Small intestine (tissue), 7 donors: ENCODE measurements around the gene RTCA. TPM values are rescaled to one million over a fixed set of nuclear protein-coding genes. Genes with fewer than 3 reads are reported as not detected.

Experiments
- DNase-seq, 2 donors: peaks; one replicate each; pipeline versions ENCODE4 v3.0.0 to v3.0.0-alpha.2; 2013
- FAIRE-seq: peaks from 2 replicates; lab custom pipeline; 2012; peaks lifted over from hg19 to GRCh38; lab: Jason Lieb, UNC
- H3K27ac ChIP-seq, 3 donors: one replicate each; pipeline ENCODE4 v1.5.1; 2013; ENCODE audit warnings: low read length in 2 of 3, mild to moderate bottlenecking in 2 of 3, control low read depth in 1 of 3, inconsistent platforms in 1 of 3, low read depth in 1 of 3, moderate library complexity in 1 of 3
- H3K27me3 ChIP-seq, 3 donors: one replicate each; pipeline ENCODE4 v1.6.1; 2013; ENCODE audit warnings: low read length in 3 of 3, inconsistent platforms in 1 of 3; ENCODE audit not compliant: control insufficient read depth in 3 of 3, insufficient read depth in 3 of 3
- H3K36me3 ChIP-seq, 3 donors: one replicate each; pipeline ENCODE4 v1.6.1; 2013; ENCODE audit warnings: low read length in 3 of 3, inconsistent platforms in 1 of 3, low read depth in 1 of 3, mild to moderate bottlenecking in 1 of 3, moderate library complexity in 1 of 3; ENCODE audit not compliant: control insufficient read depth in 3 of 3, insufficient read depth in 2 of 3
- H3K4me1 ChIP-seq, 3 donors: one replicate each; pipeline ENCODE4 v1.6.1; 2013; ENCODE audit warnings: low read length in 2 of 3, inconsistent platforms in 1 of 3, low read depth in 1 of 3, mild to moderate bottlenecking in 1 of 3, moderate library complexity in 1 of 3; ENCODE audit not compliant: control insufficient read depth in 3 of 3, insufficient read depth in 2 of 3
- H3K4me3 ChIP-seq, 3 donors: one replicate each; pipeline ENCODE4 v1.5.1; 2013; ENCODE audit warnings: low read length in 3 of 3, control low read depth in 1 of 3, inconsistent platforms in 1 of 3, low read depth in 1 of 3, mild to moderate bottlenecking in 1 of 3, moderate library complexity in 1 of 3
- H3K9me3 ChIP-seq, 2 donors: one replicate each; pipeline ENCODE4 v1.6.1; 2013; ENCODE audit warnings: low read depth in 1 of 2, low read length in 1 of 2; ENCODE audit not compliant: control insufficient read depth in 2 of 2, insufficient read depth in 1 of 2
- WGBS, 3 donors: extraction: QIAGEN DNeasy Blood & Tissue Kit; methylation state at CpG; one replicate each; pipeline ENCODE4 v1.1.7; 2013; 5-methylcytosine and 5-hydroxymethylcytosine counted together
- polyA plus RNA-seq, 4 donors: library from polyadenylated mRNA; stranded (reverse) in 3 of 4; unstranded in 1 of 4; fragments of 200-250 nt in 3 of 4; fragments of 120-200 nt in 1 of 4; gene quantifications; one replicate each; pipeline versions ENCODE4 v1.2.1 to v1.2.3, GENCODE V29; 2013
- donor health status: healthy with polysubstance abuse.
- donor health status: control.
- donor health status: control.
- donor health status: Bipolar disorder and iron deficiency.
- donor health status: healthy.

The RTCA gene
- polyA plus RNA-seq, 4 donors = 31.3 to 70.2 (median 46.6) TPM

DNA sequence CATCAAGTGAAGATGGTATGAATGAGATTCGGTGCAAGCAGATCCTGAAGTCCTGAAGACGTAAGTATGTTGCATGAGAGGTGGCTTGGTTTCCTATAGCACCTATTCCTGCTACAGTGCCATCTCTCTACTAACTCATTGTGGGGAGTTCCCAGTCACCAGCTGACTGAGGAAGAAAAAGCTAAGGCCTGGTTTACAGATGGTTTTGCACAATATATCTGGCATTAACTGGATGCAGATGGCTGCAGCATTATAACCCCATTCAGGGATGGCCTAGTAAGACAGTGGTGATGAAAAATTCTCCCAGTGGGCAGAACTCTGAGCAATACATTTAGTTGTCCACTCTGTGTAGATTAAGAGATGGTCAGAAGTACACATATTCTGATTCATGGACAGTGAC, 36.7 kb downstream of the RTCA start:
- Histone ChIP-seq H3K36me3 (no peaks in the 10 kb centered on the region), H3K27ac (no peak overlapping the region), H3K4me3 (no peak overlapping the region), H3K27me3 (no peaks in the 10 kb centered on the region), H3K4me1 (no peaks in the 10 kb centered on the region), H3K9me3 (peaks cover 0 to 3% of the 10 kb centered on the region in 2 donors)
- FAIRE-seq (no peak), DNase-seq (no peak)
- 93 to 98% (median 96%) methylated on average over 2 of the region's 2 CpGs for WGBS, 3 donors

DNA sequence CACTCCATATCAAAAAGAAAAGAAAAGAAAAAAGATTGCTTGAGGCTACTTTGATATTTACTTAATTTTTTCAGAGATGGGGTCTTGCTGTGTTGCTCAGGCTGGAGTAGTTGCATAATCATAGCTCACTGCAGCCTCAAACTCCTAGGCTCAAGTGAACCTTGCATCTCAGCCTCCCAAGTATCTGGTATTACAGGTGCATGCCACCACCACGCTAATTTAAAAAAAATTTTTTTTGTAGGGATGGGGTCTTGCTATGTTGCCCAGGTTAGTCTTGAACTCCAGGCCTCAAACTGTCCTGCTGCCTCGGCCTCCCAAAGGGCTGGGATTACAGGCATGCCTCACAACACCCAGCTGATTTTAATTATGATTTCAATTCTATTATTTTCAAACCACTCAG, 38.2 kb downstream of the RTCA start:
- Histone ChIP-seq H3K27ac (no peak overlapping the region), H3K36me3 (no peaks in the 10 kb centered on the region), H3K4me1 (no peaks in the 10 kb centered on the region), H3K9me3 (peaks cover 0 to 3% of the 10 kb centered on the region in 2 donors), H3K4me3 (no peak overlapping the region), H3K27me3 (no peaks in the 10 kb centered on the region)
- no peak for FAIRE-seq
- DNase-seq = no peak
- 87 to 100% (median 88%) methylated on average over 2 of the region's 2 CpGs for WGBS, 3 donors

DNA sequence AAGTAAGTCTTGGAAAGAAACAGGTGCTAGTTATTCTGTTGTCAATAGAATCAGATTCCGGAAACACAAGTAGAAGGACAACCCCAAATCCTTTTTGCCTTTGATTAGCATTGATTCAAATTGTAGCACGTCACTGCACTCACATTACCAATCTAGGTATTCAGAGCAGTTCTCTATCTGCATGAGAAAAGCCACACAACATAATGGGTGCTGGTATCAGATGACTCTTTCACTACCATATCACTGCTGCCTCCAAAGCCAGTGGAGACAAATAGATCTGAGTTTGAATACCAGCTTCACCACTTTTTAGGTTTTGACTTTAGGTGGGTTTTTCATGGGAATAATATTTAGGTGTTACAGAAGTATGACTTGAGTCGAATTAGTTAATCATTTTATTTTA, 38.9 kb downstream of the RTCA start:
- no peaks in the 10 kb centered on the region for H3K4me1 ChIP-seq
- peaks cover 0 to 3% of the 10 kb centered on the region in 2 donors for H3K9me3 ChIP-seq
- no peak overlapping the region for H3K27ac ChIP-seq
- no peaks in the 10 kb centered on the region for H3K27me3 ChIP-seq
- FAIRE-seq (no peak), DNase-seq (no peak)
- WGBS, 3 donors = 81 to 85% (median 83%) methylated on average over 3 of the region's 3 CpGs
- H3K4me3 ChIP-seq = no peak overlapping the region
- no peaks in the 10 kb centered on the region for H3K36me3 ChIP-seq

DNA sequence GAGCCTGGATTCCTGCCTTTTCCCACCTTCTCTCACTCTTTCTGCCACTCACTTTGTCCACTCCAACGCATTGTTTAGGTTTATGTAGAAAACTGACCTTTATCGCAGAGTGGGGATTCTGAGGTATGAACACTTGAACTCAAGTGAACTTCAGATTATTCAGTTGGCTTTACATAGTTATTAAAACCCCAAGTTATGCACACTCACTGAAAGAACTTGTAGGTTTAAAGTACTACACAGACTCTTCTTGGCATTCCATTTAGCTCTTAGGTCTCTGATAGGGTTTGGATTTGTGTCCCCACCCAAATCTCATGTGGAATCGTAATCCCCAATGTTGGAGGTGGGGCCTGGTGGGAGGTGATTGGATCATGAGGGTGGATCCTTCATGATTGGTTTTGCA, 39.9 kb downstream of the RTCA start:
- no peak for DNase-seq
- Histone ChIP-seq H3K9me3 (peaks cover 0 to 3% of the 10 kb centered on the region in 2 donors), H3K4me1 (no peaks in the 10 kb centered on the region), H3K36me3 (no peaks in the 10 kb centered on the region), H3K27ac (no peak overlapping the region), H3K27me3 (no peaks in the 10 kb centered on the region), H3K4me3 (no peak overlapping the region)
- no peak for FAIRE-seq
- 94 to 98% (median 95%) methylated on average over 3 of the region's 3 CpGs for WGBS, 3 donors

DNA sequence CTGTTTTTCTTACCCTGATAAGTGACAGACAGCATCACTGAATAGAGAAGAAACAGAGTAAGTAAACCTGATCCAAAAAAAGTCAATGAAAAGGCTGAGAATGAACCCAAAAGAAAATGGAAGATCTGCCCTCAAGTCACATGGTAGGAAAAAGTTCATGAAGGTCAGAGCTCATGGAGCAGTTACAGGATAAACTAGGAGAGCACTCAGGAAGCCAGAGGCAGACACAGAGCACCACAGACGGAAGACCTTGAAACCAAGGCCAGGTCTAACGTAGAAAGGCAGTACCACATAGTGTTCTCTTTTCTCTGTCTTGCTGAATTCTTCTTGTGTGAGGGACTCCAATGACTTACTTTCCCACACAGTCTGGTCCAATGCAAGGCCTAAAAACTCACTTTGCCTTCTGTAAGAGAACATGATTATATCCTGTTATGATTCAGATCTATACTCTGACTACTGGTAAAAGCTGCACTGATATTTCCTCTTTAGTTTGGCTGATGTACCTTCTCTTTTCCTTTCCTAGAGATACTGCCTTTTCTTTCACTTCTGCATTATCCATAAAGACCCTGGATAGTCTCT, 40.8 kb downstream of the RTCA start:
- WGBS, 3 donors = 82 to 88% (median 84%) methylated on average over 2 of the region's 2 CpGs
- Histone ChIP-seq H3K4me1 (no peaks in the 10 kb centered on the region), H3K4me3 (no peak overlapping the region), H3K36me3 (no peaks in the 10 kb centered on the region), H3K27me3 (no peaks in the 10 kb centered on the region), H3K9me3 (peaks cover 0 to 3% of the 10 kb centered on the region in 2 donors), H3K27ac (no peak overlapping the region)
- FAIRE-seq = no peak
- no peak for DNase-seq

DNA sequence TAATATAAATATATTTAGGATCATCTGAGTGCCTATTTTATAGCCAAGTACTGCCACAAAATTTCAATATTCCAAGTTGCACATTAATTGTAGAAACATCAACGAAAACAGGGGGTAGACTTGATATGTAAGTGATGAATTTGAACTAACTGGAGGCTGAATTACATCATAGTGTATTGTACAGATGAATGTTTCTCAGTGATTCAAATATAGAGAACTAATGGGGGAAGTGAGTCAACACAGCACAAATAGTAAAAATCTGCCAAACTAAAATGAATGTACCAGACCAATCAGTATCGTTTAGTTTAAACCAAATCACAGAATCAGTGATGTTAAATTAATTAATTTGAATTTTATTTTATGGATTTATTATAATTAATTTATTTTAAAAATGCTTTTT, 42.8 kb downstream of the RTCA start:
- no peaks in the 10 kb centered on the region for H3K4me1 ChIP-seq
- no peak overlapping the region for H3K27ac ChIP-seq
- H3K9me3 ChIP-seq = peaks cover 0 to 3% of the 10 kb centered on the region in 2 donors
- no peak for FAIRE-seq
- WGBS, 3 donors = 54 to 74% (median 73%) methylated on average over 2 of the region's 2 CpGs
- H3K27me3 ChIP-seq = no peaks in the 10 kb centered on the region
- no peaks in the 10 kb centered on the region for H3K36me3 ChIP-seq
- DNase-seq = no peak
- no peak overlapping the region for H3K4me3 ChIP-seq

DNA sequence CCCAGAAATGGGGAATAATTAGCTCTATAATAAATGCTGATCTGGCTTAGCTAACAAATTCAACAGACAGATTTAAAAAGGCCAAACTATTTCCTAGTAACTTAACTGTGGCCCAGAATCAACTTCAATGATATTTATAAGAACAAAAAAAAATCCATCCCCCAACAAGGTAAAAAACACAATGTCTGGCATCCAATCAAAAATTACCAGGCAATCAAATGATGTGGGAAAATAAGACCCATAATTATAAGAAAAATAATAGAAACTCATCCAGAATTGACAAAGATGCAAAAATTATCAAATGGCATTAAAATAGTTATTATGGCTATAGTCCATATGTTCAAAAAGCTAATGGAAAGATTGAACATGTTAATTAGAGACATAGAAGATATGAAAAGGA, 43.8 kb downstream of the RTCA start:
- no peak for FAIRE-seq
- H3K27me3 ChIP-seq = no peaks in the 10 kb centered on the region
- no peaks in the 10 kb centered on the region for H3K4me1 ChIP-seq
- H3K36me3 ChIP-seq = no peaks in the 10 kb centered on the region
- no peak overlapping the region for H3K4me3 ChIP-seq
- no peak for DNase-seq
- no peak overlapping the region for H3K27ac ChIP-seq
- peaks cover 0 to 3% of the 10 kb centered on the region in 2 donors for H3K9me3 ChIP-seq

DNA sequence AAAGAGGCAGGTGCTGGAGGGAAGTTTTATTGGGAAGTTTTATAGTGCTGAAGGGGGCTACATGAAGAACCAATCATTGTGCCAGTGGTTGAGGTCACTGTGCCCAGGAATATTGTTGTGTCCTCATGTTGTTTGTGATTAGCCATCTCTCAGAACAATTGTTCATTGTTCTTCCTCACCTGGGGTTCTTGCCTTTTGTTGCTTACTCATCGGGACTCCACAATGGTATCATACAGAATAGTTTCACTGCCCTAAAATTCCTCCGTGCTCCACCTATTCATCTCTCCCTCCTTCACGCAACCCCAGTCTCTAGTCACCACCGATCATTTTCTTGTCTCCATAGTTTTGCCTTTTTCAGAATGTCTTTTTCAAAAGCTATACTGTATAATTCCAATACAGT, 47.4 kb downstream of the RTCA start:
- DNase-seq (no peak), FAIRE-seq (no peak)
- Histone ChIP-seq H3K4me1 (no peaks in the 10 kb centered on the region), H3K4me3 (no peak overlapping the region), H3K9me3 (peaks cover 0 to 10% of the 10 kb centered on the region in 2 donors), H3K36me3 (no peaks in the 10 kb centered on the region), H3K27me3 (no peaks in the 10 kb centered on the region), H3K27ac (no peak overlapping the region)
- 19 to 55% (median 45%) methylated on average over 4 of the region's 4 CpGs for WGBS, 3 donors

DNA sequence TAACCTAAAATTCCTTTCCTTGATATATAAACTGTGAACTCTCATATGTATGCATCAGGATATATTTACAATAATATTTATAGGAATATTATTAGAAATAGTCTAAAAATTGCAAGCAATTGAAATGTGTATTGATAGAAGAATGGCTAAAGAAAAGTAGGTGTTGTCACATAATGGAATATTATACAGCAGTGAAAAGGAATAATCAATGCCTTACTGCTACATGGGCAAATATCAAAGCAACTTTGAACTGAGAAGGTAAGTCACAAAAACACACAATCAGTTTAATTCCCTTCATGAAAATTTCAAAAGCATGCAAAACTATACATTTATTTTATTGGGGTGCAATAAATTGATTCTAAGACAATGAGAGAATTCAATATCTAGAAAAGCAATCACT, 50.6 kb downstream of the RTCA start:
- Histone ChIP-seq H3K4me3 (no peak overlapping the region), H3K9me3 (peaks cover 0 to 23% of the 10 kb centered on the region in 2 donors), H3K36me3 (no peaks in the 10 kb centered on the region), H3K27me3 (no peaks in the 10 kb centered on the region), H3K4me1 (peaks cover 0 to 14% (median 7%) of the 10 kb centered on the region in 3 donors), H3K27ac (no peak overlapping the region)
- FAIRE-seq (no peak), DNase-seq (no peak)
